GM19452 (cell line): ENCODE data around the gene LRIT1.

Experiments
- ATAC-seq: cut with Tn5 transposase; IDR thresholded peaks from one replicate; pipeline ENCODE4 v1.9.1; 2021; ENCODE audit not compliant: unreplicated experiment

Gene LRIT1

GRCh38 chr10:84194424-84195043, 46.8 kb downstream of the LRIT1 start, which contains the start of gene CDHR1:
Gene CDHR1, plus strand, starts transcription at chr10:84194537. Its CDS starts 224 bp downstream, at chr10:84194761.
- ATAC-seq: peak; percentile 78

DNA sequence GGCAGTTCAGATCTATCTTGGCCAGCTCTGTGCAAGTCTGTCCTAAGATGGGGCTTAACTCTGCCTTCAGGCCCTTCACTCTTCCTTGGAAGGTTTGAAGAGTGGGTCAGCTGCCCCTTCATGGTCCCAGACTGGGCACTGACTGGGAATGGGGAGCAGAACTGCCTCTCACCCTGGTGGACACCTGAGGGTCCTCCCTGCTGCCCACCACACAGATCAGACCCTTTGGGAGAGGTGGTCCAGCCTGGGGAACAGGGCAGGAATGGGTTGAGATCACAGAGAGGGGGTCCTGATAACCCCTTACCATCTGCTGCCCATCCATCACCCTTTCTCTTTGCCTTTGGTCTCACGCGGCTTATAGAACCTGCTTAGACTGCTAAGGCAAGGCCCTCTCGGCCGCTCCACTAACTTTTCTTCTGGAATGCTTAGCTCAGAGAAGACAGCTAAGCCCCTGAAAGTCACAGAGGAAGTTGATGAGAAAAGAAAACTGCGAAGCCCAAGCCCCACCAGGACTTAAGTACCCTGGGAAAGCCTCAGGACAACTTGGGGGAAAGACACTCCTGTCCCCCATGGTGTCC, 47.4 kb downstream of the LRIT1 start:
- no peak for ATAC-seq

DNA sequence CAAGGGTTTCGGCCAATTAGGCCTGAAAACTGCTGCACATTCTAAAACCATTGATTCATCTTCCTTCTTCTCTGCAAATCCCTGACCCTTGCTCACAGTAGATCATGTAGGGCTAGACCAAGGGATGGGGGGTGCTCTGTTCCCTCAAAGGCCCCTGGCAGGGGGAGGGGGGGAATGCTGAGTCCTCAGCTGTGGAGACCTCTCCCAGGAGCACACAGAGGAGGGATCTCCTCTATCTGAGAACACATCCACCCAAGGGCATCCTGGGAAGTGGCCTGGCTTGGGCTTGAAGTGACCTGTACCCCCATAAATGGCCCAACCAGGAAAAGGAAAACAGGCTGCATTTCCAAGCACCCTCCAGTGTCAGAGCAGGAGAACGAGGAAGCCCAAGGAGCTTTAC, 48.0 kb downstream of the LRIT1 start:
- ATAC-seq: no peak

- ATAC-seq: no peak
Measured at GRCh38 chr10:84191106-84191505, 50.2 kb downstream of the LRIT1 start.

- ATAC-seq: no peak
Measured at GRCh38 chr10:84190621-84191020, 50.7 kb downstream of the LRIT1 start.

DNA sequence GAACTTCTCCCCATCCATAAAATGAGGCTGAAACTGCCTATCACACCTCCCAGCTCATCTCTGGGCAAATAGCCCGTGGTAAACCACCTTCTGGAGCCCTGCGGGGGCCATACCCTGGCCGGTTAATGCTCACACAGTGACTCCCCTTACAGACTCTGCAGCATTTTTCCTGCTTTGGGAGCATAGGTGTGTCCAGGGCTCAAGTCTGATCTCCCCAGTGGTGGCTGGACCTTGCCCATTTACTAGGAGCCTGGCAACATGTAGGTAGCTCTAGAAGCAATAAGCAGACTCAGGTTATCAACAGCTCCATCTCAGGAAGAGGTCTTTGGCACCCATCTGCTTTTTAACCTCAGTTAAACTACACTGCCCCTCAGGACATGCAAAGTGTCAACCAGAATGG, 52.5 kb downstream of the LRIT1 start:
- no peak for ATAC-seq

DNA sequence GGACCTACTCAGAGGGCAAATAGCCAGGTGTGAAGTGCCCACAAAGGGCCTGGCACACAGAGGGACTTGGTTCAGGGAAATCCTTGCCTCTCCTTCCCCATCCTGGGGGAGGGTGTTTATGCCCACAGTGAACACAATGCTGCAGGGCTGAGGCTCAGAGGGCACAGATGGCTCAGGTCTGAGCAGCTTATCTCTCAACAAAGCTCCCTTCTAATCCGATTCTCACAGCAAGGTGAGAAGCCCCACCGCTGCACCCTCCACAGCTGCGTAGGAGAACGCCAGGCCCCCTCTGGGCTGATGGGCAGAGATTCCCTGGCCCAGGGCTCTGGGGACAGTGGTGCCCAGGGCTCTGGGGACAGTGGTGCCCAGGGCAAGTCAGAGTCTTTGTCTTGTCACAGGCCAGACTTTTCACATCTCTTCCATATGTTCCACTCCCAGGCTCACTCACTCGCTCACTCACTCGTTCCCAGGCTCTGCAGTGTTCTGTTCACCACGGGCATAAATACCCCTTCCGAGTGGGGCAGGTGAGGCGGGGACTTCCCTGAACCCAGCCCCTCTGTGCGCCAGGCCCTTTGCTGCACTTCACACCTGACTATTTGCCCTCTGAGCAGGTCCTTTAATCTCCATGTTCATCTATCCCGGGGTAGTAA, 55.7 kb downstream of the LRIT1 start:
- ATAC-seq: no peak

DNA sequence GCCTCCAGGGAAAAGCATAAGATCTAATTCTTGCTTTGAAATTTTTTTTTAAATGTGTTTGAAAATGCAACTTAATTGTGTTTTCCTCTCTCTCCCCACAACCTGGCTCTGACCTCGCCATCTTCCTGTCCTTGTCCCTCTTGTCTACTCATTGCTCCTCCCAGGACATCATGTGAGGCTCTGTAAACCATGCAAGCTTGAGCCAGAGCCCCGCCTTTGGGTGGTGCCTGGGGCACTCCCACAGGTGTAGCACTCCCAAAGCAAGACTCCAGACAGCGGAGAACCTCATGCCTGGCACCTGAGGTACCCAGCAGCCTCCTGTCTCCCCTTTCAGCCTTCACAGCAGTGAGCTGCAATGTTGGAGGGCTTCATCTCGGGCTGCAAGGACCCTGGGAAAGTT, 56.8 kb downstream of the LRIT1 start:
- no peak for ATAC-seq

- ATAC-seq: no peak
Measured at GRCh38 chr10:84181631-84182030, 59.7 kb downstream of the LRIT1 start.
